WERI-Rb-1 (cell line): Measurements from ENCODE around the gene IRS1.

Source experiments
- DNase-seq: peaks from one replicate; pipeline ENCODE4 v3.0.0-alpha.2; 2020
- H3K27ac ChIP-seq: fragments of 250-450 bp; sonication (Bioruptor Pico); 2 replicates; pipeline ENCODE4 v1.5.1; 2020; ENCODE audit warnings: mild to moderate bottlenecking, moderate library complexity
- H3K27me3 ChIP-seq: fragments of 250-450 bp; sonication (Bioruptor Pico); 2 replicates; pipeline ENCODE4 v1.5.1; 2021; ENCODE audit warnings: mild to moderate bottlenecking, low read depth, moderate library complexity; ENCODE audit not compliant: insufficient read depth, severe bottlenecking
- H3K36me3 ChIP-seq: fragments of 250-450 bp; sonication (Bioruptor Pico); 2 replicates; pipeline ENCODE4 v1.5.1; 2020; ENCODE audit warnings: mild to moderate bottlenecking, moderate library complexity
- H3K4me3 ChIP-seq: 2 replicates; pipeline ENCODE4 v1.5.1; 2011; ENCODE audit warnings: low read depth, mild to moderate bottlenecking, control low read depth, low read length
- H3K9me3 ChIP-seq: fragments of 250-450 bp; sonication (Bioruptor Pico); 2 replicates; pipeline ENCODE4 v1.5.1; 2021; ENCODE audit warnings: mild to moderate bottlenecking, moderate library complexity; ENCODE audit not compliant: severe bottlenecking
- CTCF ChIP-seq: IDR thresholded peaks from 2 replicates; pipeline ENCODE4 v1.5.1; 2011; ENCODE audit warnings: low read depth, mild to moderate bottlenecking, control low read depth, inconsistent platforms, low read length

IRS1 gene

GRCh38 chr2:226705133-226705886, 94.3 kb downstream of the IRS1 start:
- Histone ChIP-seq H3K9me3 (no peaks in the 10 kb centered on the region), H3K27ac (no peak overlapping the region), H3K27me3 (no peaks in the 10 kb centered on the region), H3K36me3 (no peaks in the 10 kb centered on the region), H3K4me3 (no peak overlapping the region)
- no peak for TF ChIP-seq CTCF
- DNase-seq = no peak

- Histone ChIP-seq H3K36me3 (no peaks in the 10 kb centered on the region), H3K9me3 (no peaks in the 10 kb centered on the region), H3K4me3 (no peak overlapping the region; the same call in 1 of the 2 replicates), H3K27ac (0 out of 2 replicates have a peak overlapping the region, but pooled peaks have one; percentile 16), H3K27me3 (no peaks in the 10 kb centered on the region)
- peak; percentile 23 for DNase-seq
- no peak for TF ChIP-seq CTCF
Measured at GRCh38 chr2:226703514-226703913, 96.1 kb downstream of the IRS1 start.

- H3K27ac ChIP-seq = no peak overlapping the region
- DNase-seq = no peak
- no peak for TF ChIP-seq CTCF
- H3K4me3 ChIP-seq = no peak overlapping the region
- H3K36me3 ChIP-seq = no peaks in the 10 kb centered on the region
- H3K27me3 ChIP-seq = no peaks in the 10 kb centered on the region
- no peaks in the 10 kb centered on the region for H3K9me3 ChIP-seq
Measured at GRCh38 chr2:226702376-226702775, 97.2 kb downstream of the IRS1 start.

GRCh38 chr2:226701052-226701451, 98.6 kb downstream of the IRS1 start:
- Histone ChIP-seq H3K27ac (no peak overlapping the region), H3K36me3 (no peaks in the 10 kb centered on the region), H3K4me3 (no peak overlapping the region), H3K27me3 (no peaks in the 10 kb centered on the region), H3K9me3 (no peaks in the 10 kb centered on the region)
- TF ChIP-seq CTCF = no peak
- no peak for DNase-seq

GRCh38 chr2:226699321-226699720, 100.3 kb downstream of the IRS1 start:
- Histone ChIP-seq H3K36me3 (no peaks in the 10 kb centered on the region), H3K27me3 (no peaks in the 10 kb centered on the region), H3K27ac (no peak overlapping the region), H3K4me3 (no peak overlapping the region), H3K9me3 (no peaks in the 10 kb centered on the region)
- no peak for TF ChIP-seq CTCF
- no peak for DNase-seq

- TF ChIP-seq CTCF = no peak
- no peaks in the 10 kb centered on the region for H3K36me3 ChIP-seq
- no peak for DNase-seq
- H3K27ac ChIP-seq = no peak overlapping the region
- no peak overlapping the region for H3K4me3 ChIP-seq
- no peaks in the 10 kb centered on the region for H3K27me3 ChIP-seq
- no peaks in the 10 kb centered on the region for H3K9me3 ChIP-seq
Measured at GRCh38 chr2:226698671-226699070, 100.9 kb downstream of the IRS1 start.
